SKM-1 (cell line): Measurements from ENCODE around the gene CGRRF1.

Source experiments
- DNase-seq: peaks from one replicate; lab custom pipeline; 2025; ENCODE audit not compliant: unreplicated experiment; lab: John Stamatoyannopoulos, UW

The CGRRF1 gene

DNA sequence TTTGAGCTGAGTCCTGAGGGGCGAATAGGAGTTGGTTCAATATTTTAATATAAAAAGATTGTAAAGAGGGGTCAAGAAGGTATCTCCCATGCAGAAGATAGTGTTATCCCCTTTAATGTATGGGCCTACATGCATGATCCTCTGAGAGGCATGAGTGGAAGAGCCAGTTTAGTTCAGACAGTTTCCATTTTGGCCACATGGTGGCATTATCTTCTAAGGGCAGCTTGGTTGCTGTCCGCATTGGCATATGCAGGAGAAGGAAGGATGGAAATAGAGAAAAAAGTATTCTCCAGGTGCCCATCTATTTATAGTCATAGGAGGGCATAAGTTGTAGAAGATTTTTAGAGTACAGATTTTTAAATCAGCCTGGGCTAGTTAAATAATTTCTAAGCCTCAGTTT is 62.6 kb downstream of the CGRRF1 start:
- DNase-seq, result peak; percentile 2

GRCh38 chr14:54574528-54574927 is 64.8 kb downstream of the CGRRF1 start:
- no peak for DNase-seq

DNA sequence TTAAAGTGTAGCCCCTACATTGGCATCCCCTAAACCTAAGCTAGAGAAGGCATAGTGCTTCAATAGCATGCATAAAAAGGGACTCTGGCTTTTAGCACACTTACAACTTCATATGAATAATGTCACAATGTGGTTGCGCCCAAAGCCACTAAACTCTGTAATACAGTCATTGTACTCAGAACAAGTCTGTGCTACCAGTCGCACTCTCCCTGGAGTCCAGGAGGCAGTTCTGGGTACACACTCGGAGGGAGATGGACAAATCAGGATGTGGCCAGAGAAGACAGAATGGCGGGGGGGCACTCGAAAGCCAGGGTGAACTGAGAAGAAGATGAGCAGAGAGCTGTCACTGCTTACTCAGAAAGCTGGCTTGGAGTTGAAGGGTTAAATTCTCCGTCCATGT is 67.8 kb downstream of the CGRRF1 start:
- no peak for DNase-seq

GRCh38 chr14:54577977-54578376 is 68.3 kb downstream of the CGRRF1 start:
- DNase-seq, result no peak

DNA sequence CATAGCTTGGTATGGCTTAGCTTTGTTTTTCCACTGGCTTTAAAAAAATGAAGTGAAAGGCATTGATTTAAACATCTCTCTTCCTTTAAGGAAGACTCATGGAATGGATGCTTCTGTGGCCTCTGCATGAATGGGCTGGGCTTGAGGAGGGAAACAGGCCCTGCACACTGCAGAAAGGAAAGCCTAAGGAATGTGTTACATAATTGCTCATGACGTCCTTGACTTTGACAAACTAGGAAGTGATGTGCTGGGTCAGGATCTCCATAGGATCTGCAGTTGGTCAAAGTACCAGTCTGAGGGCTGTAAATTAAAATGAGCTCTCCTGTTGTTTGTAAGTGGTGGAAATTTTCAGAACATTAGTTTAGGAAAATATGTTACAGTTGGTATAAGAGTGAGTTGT is 69.9 kb downstream of the CGRRF1 start:
- DNase-seq, result no peak

DNA sequence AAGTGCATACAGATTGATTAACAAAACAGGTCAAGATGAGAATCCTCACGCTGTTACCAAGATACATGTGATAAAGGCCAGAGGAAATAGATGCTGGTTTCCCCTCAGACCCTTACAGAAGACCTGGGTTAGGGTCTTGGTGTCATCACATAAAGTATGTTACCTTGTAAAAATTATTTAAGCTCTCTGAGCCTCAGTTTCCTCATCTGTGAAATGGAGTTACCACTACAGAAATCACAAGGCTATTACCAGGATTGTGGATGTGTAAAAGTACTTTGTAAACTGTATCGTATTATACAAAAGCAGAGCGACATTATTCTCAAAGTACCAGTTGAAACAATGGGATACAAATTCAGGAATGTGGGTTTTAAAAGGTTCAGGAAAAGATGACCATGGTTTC is 71.2 kb downstream of the CGRRF1 start:
- DNase-seq, result no peak

- no peak for DNase-seq
Observed at GRCh38 chr14:54582334-54582733, 72.6 kb downstream of the CGRRF1 start.

DNA sequence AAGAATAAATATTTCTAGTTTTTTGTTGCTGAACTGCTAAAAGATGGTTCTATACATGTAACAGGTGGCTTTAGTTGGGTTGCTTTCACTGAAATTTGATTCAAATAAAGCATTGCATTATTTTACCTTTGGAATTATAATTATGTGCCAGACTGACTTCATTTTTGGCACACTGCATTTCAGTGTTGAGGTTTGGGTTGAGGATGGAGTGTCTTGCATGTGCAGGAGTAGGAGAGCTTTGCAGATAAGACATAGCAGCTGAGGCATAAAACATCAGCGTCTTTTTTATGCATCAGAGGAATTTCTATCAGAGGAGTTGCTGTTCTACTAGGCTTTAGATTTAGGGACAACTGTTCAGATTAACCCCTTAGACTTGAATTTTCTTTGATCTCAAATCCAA is 74.4 kb downstream of the CGRRF1 start:
- DNase-seq, result no peak

DNA sequence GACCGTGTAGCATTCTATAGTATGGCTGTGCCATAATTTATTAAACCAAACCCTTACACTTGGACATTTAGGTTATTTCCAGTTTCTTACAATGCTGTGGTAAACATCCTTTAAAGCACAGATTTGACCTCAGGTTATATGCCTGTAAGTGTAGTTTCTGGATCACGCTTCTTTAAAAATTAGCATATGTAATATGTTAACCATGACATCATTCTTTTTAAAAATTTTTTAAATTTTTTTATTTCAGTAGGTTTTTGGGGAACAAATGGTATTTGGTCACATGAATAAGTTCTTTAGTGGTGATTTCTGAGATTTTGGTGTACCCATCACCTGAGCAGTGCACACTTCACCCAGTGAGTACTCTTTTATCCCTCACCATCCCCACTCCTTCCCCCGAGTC is 75.5 kb downstream of the CGRRF1 start:
- DNase-seq, result no peak
